Heart left ventricle (tissue), 13 donors: Measurements from ENCODE around the gene IQGAP2.

Experiments used
- CTCF ChIP-seq, 12 donors: fragments of 200-600 bp; sonication (generic) in 4 of 12; IDR thresholded peaks; one replicate each; pipeline versions ENCODE4 v1.5.0 to v1.8.0; 2018 to 2022; ENCODE audit warnings: antibody characterized with exemption in 12 of 12, mild to moderate bottlenecking in 5 of 12
- POLR2A ChIP-seq, 2 donors: fragments of 450-650 bp; IDR thresholded peaks; one replicate each; pipeline ENCODE4 v1.6.1; 2017; ENCODE audit warnings: antibody characterized with exemption in 2 of 2, mild to moderate bottlenecking in 2 of 2, moderate library complexity in 2 of 2
- donor health status: ischemic (EF 13 %, LVEDD 7.1; RV severe dilation, severe dysfunction).
- donor health status: DM: no; HTN: yes; CAD: no.
- donor health status: DM: no; HTN: no; CAD: no.
- donor health status: ischemic (EF 25% LVEDD 6.9; RV normal size, moderate dysfunction).
- donor health status: ischemic (EF 25% LVEDD 5.7; RV mildly dilated, moderate dysfunction).
- donor health status: ischemic (EF 35%, LVEDD 5.7; RV mildly dilated, moderate dysfunction).
- donor health status: nonischemic (EF 11% LVEDD 7.7; RV severe dilation, severe dysfunction).
- donor health status: DM: yes; HTN: yes; CAD: no.
- donor health status: PGD.
- donor health status: ischemic (EF 29% LVEDD 5.4; RV normal size, mild dysfunction).
- donor health status: nonischemic (EF 23%, LVEDD 6.1; RV moderate dilation, normal function).

- no peak for TF ChIP-seq CTCF (IDR thresholded peaks at IDR 0.05)
- no peak for TF ChIP-seq POLR2A (IDR thresholded peaks at IDR 0.05)
Observed at GRCh38 chr5:76406014-76406413, 2.9 kb downstream of the IQGAP2 start.
